B cell (primary cell): ENCODE data around the gene PAIP1. TPM values are rescaled to one million over a fixed set of nuclear protein-coding genes. Genes with fewer than 3 reads are reported as not detected.

ENCODE experiments used
- ATAC-seq: fragments of 200-7000 bp; cut with Tn5 transposase; one replicate; pipeline ENCODE4 v1.10.0; 2021; ENCODE audit warnings: low read depth, mild to moderate bottlenecking, moderate number of reproducible peaks, moderate library complexity
- CTCF ChIA-PET: fragments of 350-600 bp; sonication (Branson Sonifier 250); formaldehyde crosslinking; loops from one replicate; lab custom pipeline; 2021; ENCODE audit warnings: antibody characterized with exemption, inconsistent platforms; lab: Charles Lee
- POLR2A ChIA-PET: fragments of 350-600 bp; sonication (Branson Sonifier 250); formaldehyde crosslinking; loops from one replicate; lab custom pipeline; 2021; ENCODE audit warnings: antibody characterized with exemption; lab: Charles Lee
- DNase-seq: peaks from one replicate; pipeline ENCODE4 v3.0.0; 2013
- H2AFZ ChIP-seq: 2 replicates; pipeline ENCODE4 v1.6.1; 2012; ENCODE audit warnings: mild to moderate bottlenecking, low read depth, low read length; ENCODE audit not compliant: insufficient read depth, poor library complexity, severe bottlenecking
- H3K27ac ChIP-seq, 2 donors: 1 replicate in 1 of 2; 2 replicates in 1 of 2; pipeline ENCODE4 v1.5.1; 2012 to 2013; ENCODE audit warnings: low read length in 2 of 2, mild to moderate bottlenecking in 2 of 2, moderate library complexity in 1 of 2
- H3K27me3 ChIP-seq, 4 experiments: fragments of 200-600 bp in 1 of 4; sonication (generic) in 1 of 4; replicated peaks in 1 of 4; 1 replicate in 2 of 4; 2 replicates in 2 of 4; pipeline versions ENCODE4 v1.6.1 to v1.7.0; 2013 to 2016; ENCODE audit warnings: low read length in 3 of 4, mild to moderate bottlenecking in 2 of 4, mixed read lengths in 1 of 4, moderate library complexity in 1 of 4; ENCODE audit not compliant: insufficient read depth in 4 of 4, control insufficient read depth in 3 of 4; ENCODE audit errors: control extremely low read depth in 1 of 4
- H3K36me3 ChIP-seq, 2 experiments: replicated peaks in 1 of 2; 1 replicate in 1 of 2; 2 replicates in 1 of 2; pipeline versions ENCODE4 v1.6.1 to v1.7.1; 2013; ENCODE audit warnings: low read length in 1 of 2; ENCODE audit not compliant: insufficient read depth in 2 of 2, control insufficient read depth in 1 of 2; ENCODE audit errors: control extremely low read depth in 1 of 2, extremely low read depth in 1 of 2
- H3K4me1 ChIP-seq, 2 donors: fragments of 200-600 bp in 1 of 2; sonication (generic) in 1 of 2; 1 replicate in 1 of 2; 2 replicates in 1 of 2; pipeline versions ENCODE4 v1.5.1 to v1.6.1; 2013 to 2017; ENCODE audit warnings: low read length in 2 of 2; ENCODE audit not compliant: control insufficient read depth in 2 of 2, insufficient read depth in 2 of 2
- H3K4me2 ChIP-seq: replicated peaks from 2 replicates; pipeline ENCODE3; 2012; ENCODE audit warnings: mild to moderate bottlenecking, low read depth, low read length; ENCODE audit not compliant: poor library complexity, severe bottlenecking
- H3K4me3 ChIP-seq, 5 experiments: fragments of 200-600 bp in 1 of 5; sonication (generic) in 1 of 5; 1 replicate in 3 of 5; 2 replicates in 2 of 5; pipeline versions ENCODE4 v1.5.1 to v1.7.0; 2011 to 2016; ENCODE audit warnings: low read length in 4 of 5, mild to moderate bottlenecking in 4 of 5, low read depth in 2 of 5, control low read depth in 1 of 5, moderate library complexity in 1 of 5; ENCODE audit not compliant: insufficient read depth in 1 of 5; ENCODE audit errors: control extremely low read depth in 1 of 5, extremely low read depth in 1 of 5
- H3K79me2 ChIP-seq: fragments of 200-600 bp; sonication (generic); one replicate; pipeline ENCODE4 v1.6.0; 2016; ENCODE audit warnings: low read length; ENCODE audit not compliant: control insufficient read depth, insufficient read depth
- H3K9ac ChIP-seq: fragments of 200-600 bp; sonication (generic); 2 replicates; pipeline ENCODE4 v1.6.1; 2017; ENCODE audit warnings: mild to moderate bottlenecking, low read length, moderate library complexity
- H3K9me3 ChIP-seq, 3 donors: one replicate each; pipeline versions ENCODE4 v1.6.1 to v1.7.1; 2013; ENCODE audit warnings: low read length in 2 of 3; ENCODE audit not compliant: control insufficient read depth in 2 of 3, insufficient read depth in 1 of 3; ENCODE audit errors: control extremely low read depth in 1 of 3
- H4K20me1 ChIP-seq: 2 replicates; pipeline ENCODE4 v1.6.0; 2012; ENCODE audit warnings: mild to moderate bottlenecking, low read length; ENCODE audit not compliant: insufficient read depth, control insufficient read depth, poor library complexity, severe bottlenecking
- H3K27ac Mint-ChIP-seq: one replicate; pipeline ENCODE4 v1.8.0; 2021; ENCODE audit warnings: mixed read lengths
- H3K27me3 Mint-ChIP-seq: one replicate; pipeline ENCODE4 v1.8.0; 2021; ENCODE audit warnings: mixed read lengths
- H3K4me1 Mint-ChIP-seq: one replicate; pipeline ENCODE4 v1.8.0; 2021; ENCODE audit warnings: mixed read lengths
- H3K4me3 Mint-ChIP-seq: one replicate; pipeline ENCODE4 v1.8.0; 2021; ENCODE audit warnings: mixed read lengths
- H3K9me3 Mint-ChIP-seq: one replicate; pipeline ENCODE4 v1.8.0; 2022; ENCODE audit warnings: mixed read lengths; ENCODE audit not compliant: insufficient read depth
- CTCF ChIP-seq: fragments of 200-600 bp; IDR thresholded peaks from one replicate; pipeline ENCODE4 v1.8.0; 2022; ENCODE audit warnings: antibody characterized with exemption, mild to moderate bottlenecking
- EZH2 ChIP-seq: IDR thresholded peaks from 2 replicates; pipeline ENCODE4 v1.6.1; 2012; ENCODE audit warnings: borderline replicate concordance, low read depth, mild to moderate bottlenecking, moderate library complexity, low read length; ENCODE audit not compliant: insufficient read depth, poor library complexity, severe bottlenecking
- WGBS: methylation state at CpG from one replicate; pipeline ENCODE4 v1.1.5; 2013; ENCODE audit warnings: missing lambda C conversion rate; ENCODE audit not compliant: insufficient coverage; 5-methylcytosine and 5-hydroxymethylcytosine counted together
- intact Hi-C: fragments of 100-400 bp; cut with micrococcal nuclease; formaldehyde crosslinking; loops from one replicate; pipeline ENCODE4 v1.10.0; 2022
- polyA plus RNA-seq: library from polyadenylated mRNA; depleted of rRNA; stranded (reverse); fragments of >200 nt; gene quantifications from 2 replicates; pipeline ENCODE4 v1.2.3, GENCODE V29; 2012
- total RNA-seq, 2 donors: library from RNA; stranded (reverse); fragments of 120-200 nt in 1 of 2; gene quantifications; 1 replicate in 1 of 2; 2 replicates in 1 of 2; pipeline versions ENCODE4 v1.2.3 to v1.2.4, GENCODE V29; 2013 to 2022

PAIP1 gene
- total and polyA plus RNA-seq, 2 donors (not counting 1 experiment from before 2014, with no cell fraction given): 23.0 to 31.8 TPM

- Histone ChIP-seq H3K27me3 (no peaks in the 10 kb centered on the region), H4K20me1 (no peaks in the 10 kb centered on the region), H3K4me3 (no peak overlapping the region), H3K9me3 (no peaks in the 10 kb centered on the region), H3K36me3 (peaks cover 0 to 2% of the 10 kb centered on the region in 2 experiments), H3K9ac (no peak overlapping the region), H3K27ac (no peak overlapping the region), H3K4me1 (no peaks in the 10 kb centered on the region), H2AFZ (no peak overlapping the region), H3K4me2 (no peak overlapping the region), H3K79me2 (no peaks in the 10 kb centered on the region)
- no peak overlapping the region for H3K27ac Mint-ChIP-seq
- no peaks in the 10 kb centered on the region for H3K4me1 Mint-ChIP-seq
- ATAC-seq: no peak
- ChIA-PET CTCF (interaction anchor here (0.6 kb wide), 1 partner anchor 33 kb away, joined by 4 read pairs; no protein-coding TSS in a partner anchor), POLR2A (interaction anchor here (0.7 kb wide), 1 partner anchor 105 kb away, joined by 11 read pairs; no protein-coding TSS in a partner anchor)
- WGBS: no CpG with 5 or more reads among the region's 1 CpG
- H3K9me3 Mint-ChIP-seq: no peaks in the 10 kb centered on the region
- H3K27me3 Mint-ChIP-seq: no peaks in the 10 kb centered on the region
- no peak for TF ChIP-seq EZH2
- no peak for TF ChIP-seq CTCF
- DNase-seq: no peak
- H3K4me3 Mint-ChIP-seq: no peak overlapping the region
- intact Hi-C loops: no loop called here
Measured at GRCh38 chr5:43491326-43491725, 65.6 kb downstream of the PAIP1 start.

GRCh38 chr5:43486353-43486752, 70.5 kb downstream of the PAIP1 start:
- H3K79me2 ChIP-seq: peaks cover 18% of the 10 kb centered on the region
- no CpG with 5 or more reads among the region's 3 CpGs for WGBS
- H3K27ac ChIP-seq: peak overlapping the region in 1 of 2 donors; percentile 99
- no peaks in the 10 kb centered on the region for H4K20me1 ChIP-seq
- ATAC-seq (no peak), DNase-seq (no peak)
- no peak overlapping the region for H2AFZ ChIP-seq
- no peak overlapping the region for H3K9ac ChIP-seq
- peaks cover 31% of the 10 kb centered on the region for H3K4me1 Mint-ChIP-seq
- H3K36me3 ChIP-seq: peaks cover 0 to 2% of the 10 kb centered on the region in 2 experiments
- H3K9me3 Mint-ChIP-seq: no peaks in the 10 kb centered on the region
- peak overlapping the region; percentile 53 for H3K27ac Mint-ChIP-seq
- ChIA-PET POLR2A (no interaction called here), CTCF (interaction anchor here (1.5 to 3.2 kb wide), 3 partner anchors 97 to 173 kb away, joined by 5 to 41 read pairs (median 20); partner anchors contain the start of genes HMGCS1 and NNT)
- intact Hi-C loops: loop anchor here (10.0 kb wide), 1 partner anchor 492 kb away; no protein-coding TSS in a partner anchor
- TF ChIP-seq EZH2 (no peak), CTCF (no peak)
- no peaks in the 10 kb centered on the region for H3K27me3 Mint-ChIP-seq
- H3K4me3 Mint-ChIP-seq: no peak overlapping the region
- H3K4me2 ChIP-seq: no peak overlapping the region
- no peaks in the 10 kb centered on the region for H3K9me3 ChIP-seq
- H3K4me1 ChIP-seq: peaks cover 22 to 23% of the 10 kb centered on the region in 2 donors
- no peaks in the 10 kb centered on the region for H3K27me3 ChIP-seq
- H3K4me3 ChIP-seq: no peak overlapping the region
